Thyroid gland (tissue), 4 donors: ENCODE results near the gene ATP5PO.

Experiments
- POLR2A ChIP-seq, 2 donors: fragments of 450-650 bp; IDR thresholded peaks; one replicate each; pipeline ENCODE4 v1.6.1; 2017; ENCODE audit warnings: antibody characterized with exemption in 2 of 2, mild to moderate bottlenecking in 2 of 2, moderate library complexity in 1 of 2
- TF ChIP-seq, protein P1 (sequence below), 6 experiments: fragments of 200-600 bp in 3 of 6; fragments of 450-650 bp in 3 of 6; sonication (generic) in 3 of 6; IDR thresholded peaks; one replicate each; pipeline ENCODE4 v1.5.1; 2016 to 2019; ENCODE audit warnings: antibody characterized with exemption in 6 of 6, mild to moderate bottlenecking in 2 of 6, inconsistent platforms in 1 of 6, moderate library complexity in 1 of 6

DNA sequence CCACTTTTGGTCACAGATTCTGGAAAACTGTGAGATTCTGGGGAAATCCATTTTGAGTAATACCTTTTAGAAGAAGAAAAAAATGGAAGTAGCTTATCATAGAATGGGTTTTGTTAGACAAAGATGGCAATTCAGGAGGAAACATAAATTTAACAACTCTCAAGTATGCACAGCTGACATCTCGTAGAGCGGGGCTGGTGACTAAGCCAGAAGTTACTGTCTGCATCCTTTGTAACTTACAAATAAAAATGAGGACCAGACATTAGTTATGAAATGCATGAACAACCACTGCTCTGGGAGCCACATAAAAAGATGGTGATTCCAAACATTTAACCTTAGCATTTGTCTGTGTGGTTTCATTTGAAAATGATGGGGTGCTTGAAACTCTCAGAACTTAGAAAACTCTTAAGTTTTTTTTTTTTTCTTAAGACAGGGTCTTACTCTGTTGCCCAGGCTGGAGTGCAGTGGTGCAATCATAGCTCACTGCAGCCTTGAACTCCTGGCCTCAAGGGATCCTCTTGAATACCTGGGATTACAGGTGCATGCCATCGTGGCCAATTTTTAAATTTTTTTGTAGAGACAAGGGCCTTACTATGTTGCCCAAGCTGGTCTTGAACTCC, 49.2 kb upstream of the ATP5PO start:
- no peak for TF ChIP-seq POLR2A (IDR thresholded peaks at IDR 0.05)
- TF ChIP-seq, protein P1, sequence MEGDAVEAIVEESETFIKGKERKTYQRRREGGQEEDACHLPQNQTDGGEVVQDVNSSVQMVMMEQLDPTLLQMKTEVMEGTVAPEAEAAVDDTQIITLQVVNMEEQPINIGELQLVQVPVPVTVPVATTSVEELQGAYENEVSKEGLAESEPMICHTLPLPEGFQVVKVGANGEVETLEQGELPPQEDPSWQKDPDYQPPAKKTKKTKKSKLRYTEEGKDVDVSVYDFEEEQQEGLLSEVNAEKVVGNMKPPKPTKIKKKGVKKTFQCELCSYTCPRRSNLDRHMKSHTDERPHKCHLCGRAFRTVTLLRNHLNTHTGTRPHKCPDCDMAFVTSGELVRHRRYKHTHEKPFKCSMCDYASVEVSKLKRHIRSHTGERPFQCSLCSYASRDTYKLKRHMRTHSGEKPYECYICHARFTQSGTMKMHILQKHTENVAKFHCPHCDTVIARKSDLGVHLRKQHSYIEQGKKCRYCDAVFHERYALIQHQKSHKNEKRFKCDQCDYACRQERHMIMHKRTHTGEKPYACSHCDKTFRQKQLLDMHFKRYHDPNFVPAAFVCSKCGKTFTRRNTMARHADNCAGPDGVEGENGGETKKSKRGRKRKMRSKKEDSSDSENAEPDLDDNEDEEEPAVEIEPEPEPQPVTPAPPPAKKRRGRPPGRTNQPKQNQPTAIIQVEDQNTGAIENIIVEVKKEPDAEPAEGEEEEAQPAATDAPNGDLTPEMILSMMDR (IDR thresholded peaks at IDR 0.05) = no peak
